Ishikawa (cell line): ENCODE data around the gene P3R3URF.

ENCODE experiments used
- EP300 ChIP-seq: IDR thresholded peaks from 2 replicates; pipeline ENCODE4 v1.6.1; 2012; ENCODE audit warnings: borderline replicate concordance
- MAX ChIP-seq: IDR thresholded peaks from 2 replicates; pipeline ENCODE4 v1.6.1; 2012
- RAD21 ChIP-seq: IDR thresholded peaks from 2 replicates; pipeline ENCODE4 v1.6.1; 2012; ENCODE audit warnings: low read depth
- TAF1 ChIP-seq: IDR thresholded peaks from 2 replicates; pipeline ENCODE4 v1.6.1; 2012; ENCODE audit warnings: low read depth, mild to moderate bottlenecking

- TF ChIP-seq EP300 (no peak), TAF1 (no peak), RAD21 (no peak), MAX (no peak)
These were observed 20.3 kb upstream of the P3R3URF start for GRCh38 chr1:46196609-46197008.
